K562 (cell line): Measurements from ENCODE around the gene TOR1B.

Source experiments
- COPS2 ChIP-seq: fragments of 450-650 bp; conservative IDR thresholded peaks from 2 replicates; pipeline ENCODE4 v1.6.1; 2016; ENCODE audit warnings: mild to moderate bottlenecking, moderate library complexity
- FOSL1 ChIP-seq: fragments of 200-800 bp; sonication (Bioruptor generic); conservative IDR thresholded peaks from 2 replicates; pipeline ENCODE4 v1.6.1; 2016; ENCODE audit warnings: missing genetic modification characterization, missing compliant biosample characterization
- KLF16 ChIP-seq: IDR thresholded peaks from 2 replicates; pipeline ENCODE4 v1.6.1; 2016; ENCODE audit warnings: antibody characterized with exemption
- MAFK ChIP-seq: IDR thresholded peaks from 2 replicates; pipeline ENCODE4 v1.6.1; 2011; ENCODE audit warnings: low read length, improper control_type of control experiment
- NCOR1 ChIP-seq: fragments of 450-650 bp; IDR thresholded peaks from 2 replicates; pipeline ENCODE4 v1.6.1; 2016; ENCODE audit warnings: mild to moderate bottlenecking, moderate library complexity
- NRF1 ChIP-seq, 2 experiments: fragments of 450-650 bp; IDR thresholded peaks in 1 of 2; conservative IDR thresholded peaks in 1 of 2; 2 replicates each; pipeline ENCODE4 v1.6.1; 2014; ENCODE audit warnings: mild to moderate bottlenecking in 2 of 2
- RBM17 ChIP-seq: fragments of 200-400 bp; formaldehyde crosslinking; IDR thresholded peaks from 2 replicates; pipeline ENCODE4 v1.6.1; 2017; ENCODE audit warnings: low read depth, mild to moderate bottlenecking, low read length, borderline replicate concordance
- SIN3A ChIP-seq, 2 experiments: fragments of 150-350 bp in 1 of 2; IDR thresholded peaks; 2 replicates each; pipeline ENCODE4 v1.6.1; 2011 to 2016; ENCODE audit warnings: borderline replicate concordance in 2 of 2, low read depth in 2 of 2, low read length in 2 of 2, mild to moderate bottlenecking in 2 of 2, moderate library complexity in 2 of 2; ENCODE audit not compliant: control insufficient read depth in 1 of 2
- ZNF239 ChIP-seq: fragments of 250-450 bp; sonication (Bioruptor Pico); IDR thresholded peaks from 2 replicates; pipeline ENCODE4 v1.4.0; 2020; ENCODE audit warnings: mild to moderate bottlenecking
- ZNF354B ChIP-seq: fragments of 250-450 bp; sonication (Bioruptor Pico); IDR thresholded peaks from 2 replicates; pipeline ENCODE4 v1.4.0; 2020
- TF ChIP-seq, protein P1 (sequence below): fragments of 450-650 bp; IDR thresholded peaks from 2 replicates; pipeline ENCODE4 v1.6.1; 2016; ENCODE audit warnings: mild to moderate bottlenecking, moderate library complexity
- TF ChIP-seq, protein P2 (sequence below): fragments of 250-450 bp; sonication (Bioruptor Pico); IDR thresholded peaks from 2 replicates; pipeline ENCODE4 v1.8.0; 2021; ENCODE audit warnings: mild to moderate bottlenecking, moderate library complexity

DNA sequence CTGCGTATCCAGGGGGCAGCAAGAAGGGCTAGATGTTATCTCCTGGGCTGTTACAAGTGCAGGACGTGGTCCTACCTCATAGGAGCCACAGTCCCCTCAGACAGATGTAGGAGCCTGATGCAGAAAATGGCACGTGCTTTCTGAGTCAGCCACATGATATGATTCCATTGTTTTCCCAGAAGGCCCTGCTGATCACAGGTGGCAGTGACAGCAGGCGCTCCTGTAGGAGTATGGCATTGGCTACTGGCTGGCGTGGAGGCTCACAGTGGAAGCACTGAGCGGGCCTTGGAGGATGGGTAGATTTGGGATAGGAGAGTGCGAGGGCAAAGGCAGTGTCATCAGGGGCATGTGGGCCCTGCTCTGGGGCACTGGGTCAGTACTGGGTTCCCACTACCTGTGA, 54.2 kb downstream of the TOR1B start:
- TF ChIP-seq FOSL1 (tag) (peak; percentile 83), ZNF239 (CRISPR knock-in tag) (no peak), SIN3A (IDR thresholded peaks at IDR 0.05; ENCODE audit: borderline replicate concordance in 2 of 2, control insufficient read depth in 1 of 2, low read depth in 2 of 2, low read length in 2 of 2) (no peak), ZNF354B (CRISPR knock-in tag) (no peak), RBM17 (no peak), NCOR1 (no peak), COPS2 (no peak), KLF16 (no peak), MAFK (no peak), NRF1 (conservative IDR thresholded peaks at IDR 0.05 in 1 of 2, IDR thresholded peaks at IDR 0.05 in 1 of 2) (no peak)
- TF ChIP-seq, protein P1, sequence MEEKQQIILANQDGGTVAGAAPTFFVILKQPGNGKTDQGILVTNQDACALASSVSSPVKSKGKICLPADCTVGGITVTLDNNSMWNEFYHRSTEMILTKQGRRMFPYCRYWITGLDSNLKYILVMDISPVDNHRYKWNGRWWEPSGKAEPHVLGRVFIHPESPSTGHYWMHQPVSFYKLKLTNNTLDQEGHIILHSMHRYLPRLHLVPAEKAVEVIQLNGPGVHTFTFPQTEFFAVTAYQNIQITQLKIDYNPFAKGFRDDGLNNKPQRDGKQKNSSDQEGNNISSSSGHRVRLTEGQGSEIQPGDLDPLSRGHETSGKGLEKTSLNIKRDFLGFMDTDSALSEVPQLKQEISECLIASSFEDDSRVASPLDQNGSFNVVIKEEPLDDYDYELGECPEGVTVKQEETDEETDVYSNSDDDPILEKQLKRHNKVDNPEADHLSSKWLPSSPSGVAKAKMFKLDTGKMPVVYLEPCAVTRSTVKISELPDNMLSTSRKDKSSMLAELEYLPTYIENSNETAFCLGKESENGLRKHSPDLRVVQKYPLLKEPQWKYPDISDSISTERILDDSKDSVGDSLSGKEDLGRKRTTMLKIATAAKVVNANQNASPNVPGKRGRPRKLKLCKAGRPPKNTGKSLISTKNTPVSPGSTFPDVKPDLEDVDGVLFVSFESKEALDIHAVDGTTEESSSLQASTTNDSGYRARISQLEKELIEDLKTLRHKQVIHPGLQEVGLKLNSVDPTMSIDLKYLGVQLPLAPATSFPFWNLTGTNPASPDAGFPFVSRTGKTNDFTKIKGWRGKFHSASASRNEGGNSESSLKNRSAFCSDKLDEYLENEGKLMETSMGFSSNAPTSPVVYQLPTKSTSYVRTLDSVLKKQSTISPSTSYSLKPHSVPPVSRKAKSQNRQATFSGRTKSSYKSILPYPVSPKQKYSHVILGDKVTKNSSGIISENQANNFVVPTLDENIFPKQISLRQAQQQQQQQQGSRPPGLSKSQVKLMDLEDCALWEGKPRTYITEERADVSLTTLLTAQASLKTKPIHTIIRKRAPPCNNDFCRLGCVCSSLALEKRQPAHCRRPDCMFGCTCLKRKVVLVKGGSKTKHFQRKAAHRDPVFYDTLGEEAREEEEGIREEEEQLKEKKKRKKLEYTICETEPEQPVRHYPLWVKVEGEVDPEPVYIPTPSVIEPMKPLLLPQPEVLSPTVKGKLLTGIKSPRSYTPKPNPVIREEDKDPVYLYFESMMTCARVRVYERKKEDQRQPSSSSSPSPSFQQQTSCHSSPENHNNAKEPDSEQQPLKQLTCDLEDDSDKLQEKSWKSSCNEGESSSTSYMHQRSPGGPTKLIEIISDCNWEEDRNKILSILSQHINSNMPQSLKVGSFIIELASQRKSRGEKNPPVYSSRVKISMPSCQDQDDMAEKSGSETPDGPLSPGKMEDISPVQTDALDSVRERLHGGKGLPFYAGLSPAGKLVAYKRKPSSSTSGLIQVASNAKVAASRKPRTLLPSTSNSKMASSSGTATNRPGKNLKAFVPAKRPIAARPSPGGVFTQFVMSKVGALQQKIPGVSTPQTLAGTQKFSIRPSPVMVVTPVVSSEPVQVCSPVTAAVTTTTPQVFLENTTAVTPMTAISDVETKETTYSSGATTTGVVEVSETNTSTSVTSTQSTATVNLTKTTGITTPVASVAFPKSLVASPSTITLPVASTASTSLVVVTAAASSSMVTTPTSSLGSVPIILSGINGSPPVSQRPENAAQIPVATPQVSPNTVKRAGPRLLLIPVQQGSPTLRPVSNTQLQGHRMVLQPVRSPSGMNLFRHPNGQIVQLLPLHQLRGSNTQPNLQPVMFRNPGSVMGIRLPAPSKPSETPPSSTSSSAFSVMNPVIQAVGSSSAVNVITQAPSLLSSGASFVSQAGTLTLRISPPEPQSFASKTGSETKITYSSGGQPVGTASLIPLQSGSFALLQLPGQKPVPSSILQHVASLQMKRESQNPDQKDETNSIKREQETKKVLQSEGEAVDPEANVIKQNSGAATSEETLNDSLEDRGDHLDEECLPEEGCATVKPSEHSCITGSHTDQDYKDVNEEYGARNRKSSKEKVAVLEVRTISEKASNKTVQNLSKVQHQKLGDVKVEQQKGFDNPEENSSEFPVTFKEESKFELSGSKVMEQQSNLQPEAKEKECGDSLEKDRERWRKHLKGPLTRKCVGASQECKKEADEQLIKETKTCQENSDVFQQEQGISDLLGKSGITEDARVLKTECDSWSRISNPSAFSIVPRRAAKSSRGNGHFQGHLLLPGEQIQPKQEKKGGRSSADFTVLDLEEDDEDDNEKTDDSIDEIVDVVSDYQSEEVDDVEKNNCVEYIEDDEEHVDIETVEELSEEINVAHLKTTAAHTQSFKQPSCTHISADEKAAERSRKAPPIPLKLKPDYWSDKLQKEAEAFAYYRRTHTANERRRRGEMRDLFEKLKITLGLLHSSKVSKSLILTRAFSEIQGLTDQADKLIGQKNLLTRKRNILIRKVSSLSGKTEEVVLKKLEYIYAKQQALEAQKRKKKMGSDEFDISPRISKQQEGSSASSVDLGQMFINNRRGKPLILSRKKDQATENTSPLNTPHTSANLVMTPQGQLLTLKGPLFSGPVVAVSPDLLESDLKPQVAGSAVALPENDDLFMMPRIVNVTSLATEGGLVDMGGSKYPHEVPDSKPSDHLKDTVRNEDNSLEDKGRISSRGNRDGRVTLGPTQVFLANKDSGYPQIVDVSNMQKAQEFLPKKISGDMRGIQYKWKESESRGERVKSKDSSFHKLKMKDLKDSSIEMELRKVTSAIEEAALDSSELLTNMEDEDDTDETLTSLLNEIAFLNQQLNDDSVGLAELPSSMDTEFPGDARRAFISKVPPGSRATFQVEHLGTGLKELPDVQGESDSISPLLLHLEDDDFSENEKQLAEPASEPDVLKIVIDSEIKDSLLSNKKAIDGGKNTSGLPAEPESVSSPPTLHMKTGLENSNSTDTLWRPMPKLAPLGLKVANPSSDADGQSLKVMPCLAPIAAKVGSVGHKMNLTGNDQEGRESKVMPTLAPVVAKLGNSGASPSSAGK, result no peak
- TF ChIP-seq, protein P2, sequence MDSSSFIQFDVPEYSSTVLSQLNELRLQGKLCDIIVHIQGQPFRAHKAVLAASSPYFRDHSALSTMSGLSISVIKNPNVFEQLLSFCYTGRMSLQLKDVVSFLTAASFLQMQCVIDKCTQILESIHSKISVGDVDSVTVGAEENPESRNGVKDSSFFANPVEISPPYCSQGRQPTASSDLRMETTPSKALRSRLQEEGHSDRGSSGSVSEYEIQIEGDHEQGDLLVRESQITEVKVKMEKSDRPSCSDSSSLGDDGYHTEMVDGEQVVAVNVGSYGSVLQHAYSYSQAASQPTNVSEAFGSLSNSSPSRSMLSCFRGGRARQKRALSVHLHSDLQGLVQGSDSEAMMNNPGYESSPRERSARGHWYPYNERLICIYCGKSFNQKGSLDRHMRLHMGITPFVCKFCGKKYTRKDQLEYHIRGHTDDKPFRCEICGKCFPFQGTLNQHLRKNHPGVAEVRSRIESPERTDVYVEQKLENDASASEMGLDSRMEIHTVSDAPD (CRISPR knock-in tag), result no peak
